Body of pancreas (tissue), 4 donors: Measurements from ENCODE around the gene PDK3. TPM values are rescaled to one million over a fixed set of nuclear protein-coding genes. Genes with fewer than 3 reads are reported as not detected.

Experiments
- ATAC-seq: fragments of 150-250 bp; one replicate; pipeline ENCODE4 v1.9.1; 2016
- DNase-seq, 4 donors: peaks; one replicate each; pipeline ENCODE4 v3.0.0-alpha.2; 2019
- H3K27ac ChIP-seq, 4 donors: fragments of 200-600 bp; sonication (generic); 1 replicate in 3 of 4; 2 replicates in 1 of 4; pipeline versions ENCODE4 v1.5.1 to v1.6.1; 2016 to 2019; ENCODE audit warnings: mild to moderate bottlenecking in 1 of 4, mixed read lengths in 1 of 4, moderate library complexity in 1 of 4
- H3K27me3 ChIP-seq, 2 donors: fragments of 200-600 bp; sonication (generic); one replicate each; pipeline ENCODE4 v1.6.0; 2016; ENCODE audit warnings: mild to moderate bottlenecking in 1 of 2
- H3K36me3 ChIP-seq, 2 donors: fragments of 200-600 bp; sonication (generic); replicated peaks in 1 of 2; 2 replicates each; pipeline ENCODE4 v1.5.1; 2016; ENCODE audit warnings: low read depth in 2 of 2; ENCODE audit not compliant: insufficient read depth in 1 of 2
- H3K4me1 ChIP-seq: fragments of 200-600 bp; sonication (generic); one replicate; pipeline ENCODE4 v1.6.0; 2016
- H3K4me3 ChIP-seq, 2 donors: fragments of 200-600 bp; sonication (generic); 1 replicate in 1 of 2; 2 replicates in 1 of 2; pipeline ENCODE4 v1.5.1; 2016 to 2019
- H3K9me3 ChIP-seq, 3 donors: fragments of 200-600 bp; sonication (generic); 1 replicate in 2 of 3; 2 replicates in 1 of 3; pipeline ENCODE4 v1.5.1; 2016
- POLR2A ChIP-seq, 3 donors: fragments of 450-650 bp; IDR thresholded peaks; one replicate each; pipeline ENCODE4 v1.6.1; 2016; ENCODE audit warnings: antibody characterized with exemption in 3 of 3, mild to moderate bottlenecking in 2 of 3
- WGBS, 2 donors: methylation state at CpG; one replicate each; pipeline ENCODE4 v1.1.5; 2017; 5-methylcytosine and 5-hydroxymethylcytosine counted together
- intact Hi-C: fragments of 100-400 bp; cut with DNase I; formaldehyde crosslinking; loops from one replicate; pipeline ENCODE4 v1.15.1; 2023
- total RNA-seq, 2 donors: library from RNA; depleted of rRNA; stranded (reverse); fragments of >200 nt; gene quantifications; one replicate each; pipeline ENCODE4 v1.1.0, GENCODE V29; 2016
- TF ChIP-seq, protein P1 (sequence below), 7 experiments: fragments of 450-650 bp in 4 of 7; fragments of 200-600 bp in 3 of 7; sonication (generic) in 3 of 7; IDR thresholded peaks; one replicate each; pipeline ENCODE4 v1.5.1; 2016 to 2019; ENCODE audit warnings: antibody characterized with exemption in 7 of 7

The PDK3 gene
- total RNA-seq, 2 donors from 2014 or later: 11.5 to 20.2 TPM

DNA sequence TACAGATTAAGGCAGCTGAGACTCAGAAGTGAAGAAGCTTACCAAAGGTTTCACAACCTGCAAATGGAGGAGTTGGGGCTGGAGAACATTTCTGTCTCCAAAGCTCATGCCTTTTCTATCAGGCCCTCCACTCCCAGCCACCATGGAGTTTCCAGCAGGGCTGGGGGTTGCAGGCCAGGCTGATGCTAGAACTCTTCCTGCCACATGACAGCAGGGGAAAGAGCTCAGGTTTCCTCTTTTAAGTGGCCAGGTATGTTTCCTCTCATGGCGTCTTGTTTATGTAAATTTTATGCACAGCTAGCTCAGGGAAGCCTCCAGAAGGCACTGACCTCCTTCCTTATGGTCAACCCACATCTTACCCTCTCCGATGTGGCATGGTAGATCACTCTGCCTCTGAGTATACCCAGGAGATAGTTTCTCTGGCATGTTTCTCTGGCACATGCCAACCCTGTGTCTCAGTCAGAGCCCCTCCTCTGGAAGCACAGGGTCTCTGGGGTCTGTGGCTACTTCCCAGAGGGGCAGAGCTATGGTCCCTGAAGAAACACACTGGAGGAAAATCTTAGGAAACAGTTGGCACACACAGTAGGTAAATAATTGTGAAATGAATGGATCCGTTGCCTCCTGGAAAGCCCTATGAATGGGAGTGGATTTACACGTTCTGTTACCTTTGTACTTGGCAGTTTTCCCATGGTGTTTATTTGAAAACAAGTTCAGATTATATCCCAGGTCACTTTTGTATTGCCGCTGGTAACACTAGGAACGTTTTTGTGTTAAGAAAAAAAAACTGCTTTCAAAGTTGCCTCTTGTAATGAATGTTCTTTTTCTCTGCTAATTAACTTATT is 28.9 kb downstream of the PDK3 start:
- TF ChIP-seq, protein P1, sequence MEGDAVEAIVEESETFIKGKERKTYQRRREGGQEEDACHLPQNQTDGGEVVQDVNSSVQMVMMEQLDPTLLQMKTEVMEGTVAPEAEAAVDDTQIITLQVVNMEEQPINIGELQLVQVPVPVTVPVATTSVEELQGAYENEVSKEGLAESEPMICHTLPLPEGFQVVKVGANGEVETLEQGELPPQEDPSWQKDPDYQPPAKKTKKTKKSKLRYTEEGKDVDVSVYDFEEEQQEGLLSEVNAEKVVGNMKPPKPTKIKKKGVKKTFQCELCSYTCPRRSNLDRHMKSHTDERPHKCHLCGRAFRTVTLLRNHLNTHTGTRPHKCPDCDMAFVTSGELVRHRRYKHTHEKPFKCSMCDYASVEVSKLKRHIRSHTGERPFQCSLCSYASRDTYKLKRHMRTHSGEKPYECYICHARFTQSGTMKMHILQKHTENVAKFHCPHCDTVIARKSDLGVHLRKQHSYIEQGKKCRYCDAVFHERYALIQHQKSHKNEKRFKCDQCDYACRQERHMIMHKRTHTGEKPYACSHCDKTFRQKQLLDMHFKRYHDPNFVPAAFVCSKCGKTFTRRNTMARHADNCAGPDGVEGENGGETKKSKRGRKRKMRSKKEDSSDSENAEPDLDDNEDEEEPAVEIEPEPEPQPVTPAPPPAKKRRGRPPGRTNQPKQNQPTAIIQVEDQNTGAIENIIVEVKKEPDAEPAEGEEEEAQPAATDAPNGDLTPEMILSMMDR (IDR thresholded peaks at IDR 0.05): no peak
- Histone ChIP-seq H3K4me3 (no peak overlapping the region), H3K9me3 (no peaks in the 10 kb centered on the region), H3K4me1 (no peaks in the 10 kb centered on the region), H3K27ac (peak overlapping the region in 3 of 4 donors; percentile 13 to 69 (median 47)), H3K36me3 (no peaks in the 10 kb centered on the region), H3K27me3 (no peaks in the 10 kb centered on the region)
- DNase-seq: no peak
- intact Hi-C loops: loop anchor here (10.0 kb wide), 1 partner anchor 99 kb away; no protein-coding TSS in a partner anchor
- ATAC-seq: no peak
- WGBS, 2 donors: 25 to 38% methylated on average over 4 to 6 of the region's 6 CpGs

DNA sequence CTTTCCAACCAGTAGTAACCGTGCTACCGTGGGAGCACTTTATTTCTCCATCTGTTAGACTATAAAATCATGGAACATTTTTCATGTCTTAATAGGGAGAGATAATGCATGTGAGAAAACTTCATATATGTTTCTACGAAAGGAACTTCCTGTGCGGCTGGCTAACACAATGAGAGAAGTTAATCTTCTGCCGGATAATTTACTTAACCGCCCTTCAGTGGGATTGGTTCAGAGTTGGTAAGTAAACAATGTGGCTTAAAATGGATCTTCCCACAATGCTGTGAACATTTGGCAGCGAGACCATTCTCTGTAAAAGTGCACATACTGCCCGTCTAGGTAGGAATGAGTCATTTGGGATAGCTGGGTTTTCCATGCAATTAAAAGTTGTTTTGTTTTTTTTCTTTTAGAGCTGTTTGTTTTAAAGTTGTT is 29.6 kb downstream of the PDK3 start:
- WGBS, 2 donors: 2 to 9% methylated on average over 8 of the region's 8 CpGs
- peak; percentile 37 to 75 (median 63) for DNase-seq
- no peak for TF ChIP-seq POLR2A (IDR thresholded peaks at IDR 0.05)
- TF ChIP-seq, protein P1 (IDR thresholded peaks at IDR 0.05): no peak
- Histone ChIP-seq H3K9me3 (no peaks in the 10 kb centered on the region), H3K36me3 (no peaks in the 10 kb centered on the region), H3K4me1 (no peaks in the 10 kb centered on the region), H3K27ac (peak overlapping the region in 3 of 4 donors; percentile 13 to 69 (median 47)), H3K4me3 (no peak overlapping the region), H3K27me3 (no peaks in the 10 kb centered on the region)
- peak; percentile 96 for ATAC-seq
- intact Hi-C loops: loop anchor here (10.0 kb wide), 1 partner anchor 100 kb away; no protein-coding TSS in a partner anchor

DNA sequence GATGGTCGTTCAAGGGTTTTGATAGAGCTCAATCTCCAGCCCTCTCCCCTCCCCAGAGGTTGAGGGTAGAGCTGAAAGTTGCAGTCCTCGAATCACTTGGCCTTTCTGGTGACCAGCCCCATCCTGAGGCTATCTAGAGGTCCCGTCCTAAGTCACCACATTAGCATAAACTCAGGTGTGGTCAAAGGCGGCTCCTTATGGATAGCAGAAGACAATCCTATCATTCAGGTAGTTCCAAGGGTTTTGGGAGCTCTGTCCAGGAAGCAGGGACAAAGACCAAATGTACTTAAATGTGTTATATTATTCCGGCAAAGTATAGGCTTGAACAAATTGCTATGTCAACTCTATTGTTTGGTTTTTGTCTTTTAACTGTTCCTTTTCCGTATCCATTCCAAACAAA is 30.6 kb downstream of the PDK3 start:
- Histone ChIP-seq H3K9me3 (no peaks in the 10 kb centered on the region), H3K4me3 (no peak overlapping the region), H3K4me1 (no peaks in the 10 kb centered on the region), H3K27me3 (no peaks in the 10 kb centered on the region), H3K27ac (no peak overlapping the region), H3K36me3 (no peaks in the 10 kb centered on the region)
- ATAC-seq: no peak
- TF ChIP-seq, protein P1 (IDR thresholded peaks at IDR 0.05): no peak
- TF ChIP-seq POLR2A (IDR thresholded peaks at IDR 0.05): no peak
- WGBS, 2 donors: 77 to 91% methylated on average over 2 to 5 of the region's 6 CpGs
- no peak for DNase-seq
- intact Hi-C loops: loop anchor here (10.0 kb wide), 1 partner anchor 101 kb away; no protein-coding TSS in a partner anchor

DNA sequence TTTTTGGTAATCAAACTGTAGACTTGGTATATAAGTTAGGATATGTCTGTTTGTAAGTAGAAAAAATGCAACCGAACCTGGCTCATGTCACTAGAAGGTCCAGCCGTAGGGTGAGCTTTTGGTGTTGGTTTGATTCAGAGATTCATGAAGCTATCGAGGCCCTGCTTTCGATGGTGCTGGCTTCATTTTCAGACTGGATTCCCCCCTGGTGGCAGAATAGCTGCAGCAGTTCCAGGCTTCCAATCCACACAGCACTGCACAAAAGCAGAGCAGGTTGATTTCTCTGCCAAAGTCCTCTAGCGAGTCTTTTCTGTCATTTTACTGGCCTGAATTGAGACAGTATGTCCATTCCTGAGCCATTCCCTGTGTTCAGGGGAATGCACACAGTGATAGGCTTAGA is 33.1 kb downstream of the PDK3 start:
- ATAC-seq (peak; percentile 55), DNase-seq (peak in 3 of 4 donors; percentile 22 to 31 (median 31))
- H3K9me3 ChIP-seq: no peaks in the 10 kb centered on the region
- no peak overlapping the region for H3K27ac ChIP-seq
- no peaks in the 10 kb centered on the region for H3K27me3 ChIP-seq
- H3K4me1 ChIP-seq: no peaks in the 10 kb centered on the region
- intact Hi-C loops: loop anchor here (10.0 kb wide), 1 partner anchor 103 kb away; no protein-coding TSS in a partner anchor
- no peaks in the 10 kb centered on the region for H3K36me3 ChIP-seq
- 53% methylated on average over 5 of the region's 5 CpGs; no CpG with 5 or more reads in 1 of the 2 donors for WGBS, 2 donors
- H3K4me3 ChIP-seq: no peak overlapping the region
- no peak for TF ChIP-seq POLR2A (IDR thresholded peaks at IDR 0.05)
- TF ChIP-seq, protein P1 (IDR thresholded peaks at IDR 0.05): peak in 3 of 7 experiments; percentile 26 to 35 (median 31)
